Heart left ventricle (tissue), 16 donors: ENCODE results near the gene SPRED3. TPM values are rescaled to one million over a fixed set of nuclear protein-coding genes. Genes with fewer than 3 reads are reported as not detected.

ENCODE experiments used
- ATAC-seq, 4 donors: fragments of 200-7000 bp; cut with Tn5 transposase; one replicate each; pipeline ENCODE4 v1.9.1; 2020 to 2022; ENCODE audit warnings: moderate library complexity in 4 of 4, mild to moderate bottlenecking in 3 of 4, moderate number of reproducible peaks in 1 of 4
- DNase-seq, 5 donors: peaks; one replicate each; pipeline ENCODE4 v3.0.0-alpha.2; 2020
- H3K27ac ChIP-seq, 12 donors: fragments of 200-600 bp; sonication (generic) in 4 of 12; one replicate each; pipeline versions ENCODE4 v1.5.0 to v1.8.0; 2016 to 2022; ENCODE audit warnings: mild to moderate bottlenecking in 2 of 12
- H3K27me3 ChIP-seq, 9 donors: fragments of 200-600 bp; sonication (generic) in 2 of 9; one replicate each; pipeline versions ENCODE4 v1.5.1 to v1.8.0; 2016 to 2022; ENCODE audit warnings: mild to moderate bottlenecking in 3 of 9
- H3K36me3 ChIP-seq, 9 donors: fragments of 200-600 bp; sonication (generic) in 2 of 9; one replicate each; pipeline versions ENCODE4 v1.5.0 to v1.8.0; 2018 to 2022; ENCODE audit warnings: mild to moderate bottlenecking in 2 of 9
- H3K4me1 ChIP-seq, 12 donors: fragments of 200-600 bp; sonication (generic) in 4 of 12; one replicate each; pipeline versions ENCODE4 v1.5.0 to v1.8.0; 2016 to 2022; ENCODE audit warnings: mild to moderate bottlenecking in 3 of 12
- H3K4me3 ChIP-seq, 12 donors: fragments of 200-600 bp; sonication (generic) in 4 of 12; one replicate each; pipeline versions ENCODE4 v1.5.0 to v1.8.0; 2017 to 2022; ENCODE audit warnings: mild to moderate bottlenecking in 9 of 12, moderate library complexity in 4 of 12
- H3K9me3 ChIP-seq, 12 donors: fragments of 200-600 bp; sonication (generic) in 4 of 12; one replicate each; pipeline versions ENCODE4 v1.5.0 to v1.8.0; 2016 to 2022; ENCODE audit warnings: mild to moderate bottlenecking in 1 of 12
- CTCF ChIP-seq, 12 donors: fragments of 200-600 bp; sonication (generic) in 4 of 12; IDR thresholded peaks; one replicate each; pipeline versions ENCODE4 v1.5.0 to v1.8.0; 2018 to 2022; ENCODE audit warnings: antibody characterized with exemption in 12 of 12, mild to moderate bottlenecking in 5 of 12
- POLR2A ChIP-seq, 2 donors: fragments of 450-650 bp; IDR thresholded peaks; one replicate each; pipeline ENCODE4 v1.6.1; 2017; ENCODE audit warnings: antibody characterized with exemption in 2 of 2, mild to moderate bottlenecking in 2 of 2, moderate library complexity in 2 of 2
- WGBS, 4 donors: extraction: QIAGEN DNeasy Blood & Tissue Kit in 2 of 4; methylation state at CpG; one replicate each; pipeline versions ENCODE4 v1.1.5 to v1.1.7; 2013 to 2018; 5-methylcytosine and 5-hydroxymethylcytosine counted together
- intact Hi-C, 10 donors: fragments of 100-400 bp; cut with DNase I; formaldehyde crosslinking; loops; one replicate each; pipeline versions ENCODE4 v1.11.1 to v1.14.2; 2022
- polyA plus RNA-seq, 2 donors: library from polyadenylated mRNA; stranded (reverse); fragments of 200-250 nt; gene quantifications; one replicate each; pipeline ENCODE4 v1.2.3, GENCODE V29; 2013
- total RNA-seq, 9 donors: library from RNA; depleted of rRNA in 2 of 9; stranded (reverse); fragments of >200 nt in 2 of 9; fragmentation: NEBNext Ultra II Directional in 3 of 9; extraction: Animal tissue kit (Norgen Biotek cat#: 25700) in 3 of 9; gene quantifications; one replicate each; pipeline versions ENCODE4 v1.1.0 to v1.2.4, GENCODE V29; 2016 to 2023
- donor health status: ischemic (EF 13 %, LVEDD 7.1; RV severe dilation, severe dysfunction).
- donor health status: healthy with polysubstance abuse.
- donor health status: DM: no; HTN: yes; CAD: no.
- donor health status: DM: no; HTN: no; CAD: no.
- donor health status: ischemic (EF 25% LVEDD 6.9; RV normal size, moderate dysfunction).
- donor health status: ischemic (EF 25% LVEDD 5.7; RV mildly dilated, moderate dysfunction).
- donor health status: healthy.
- donor health status: DM: yes; HTN: yes; CAD: no.
- donor health status: ischemic (EF 35%, LVEDD 5.7; RV mildly dilated, moderate dysfunction).
- donor health status: nonischemic (EF 11% LVEDD 7.7; RV severe dilation, severe dysfunction).
- donor health status: DM: yes; HTN: yes; CAD: no.
- donor health status: PGD.
- donor health status: ischemic (EF 29% LVEDD 5.4; RV normal size, mild dysfunction).
- donor health status: nonischemic (EF 23%, LVEDD 6.1; RV moderate dilation, normal function).

Gene SPRED3
- total and polyA plus RNA-seq, 11 donors = 0.18 to 3.1 (median 0.72) TPM; not detected in 1

- DNase-seq (no peak), ATAC-seq (no peak)
- no peaks in the 10 kb centered on the region for H3K9me3 ChIP-seq
- WGBS, 4 donors = 79 to 90% (median 81%) methylated on average over 9 of the region's 9 CpGs
- no peak for TF ChIP-seq CTCF (IDR thresholded peaks at IDR 0.05)
- no peak for TF ChIP-seq POLR2A (IDR thresholded peaks at IDR 0.05)
- H3K27ac ChIP-seq = no peak overlapping the region
- intact Hi-C loops = no loop called here
- H3K36me3 ChIP-seq = no peaks in the 10 kb centered on the region
- no peak overlapping the region for H3K4me3 ChIP-seq
- peaks cover 0 to 15% (median 0%) of the 10 kb centered on the region in 9 donors for H3K27me3 ChIP-seq
- H3K4me1 ChIP-seq = no peaks in the 10 kb centered on the region
Observed at GRCh38 chr19:38442736-38443135, 54.2 kb downstream of the SPRED3 start.

- ATAC-seq (no peak), DNase-seq (no peak)
- Histone ChIP-seq H3K36me3 (no peaks in the 10 kb centered on the region), H3K4me1 (no peaks in the 10 kb centered on the region), H3K27ac (no peak overlapping the region), H3K9me3 (no peaks in the 10 kb centered on the region), H3K4me3 (no peak overlapping the region), H3K27me3 (peaks cover 0 to 10% (median 0%) of the 10 kb centered on the region in 9 donors)
- no peak for TF ChIP-seq POLR2A (IDR thresholded peaks at IDR 0.05)
- TF ChIP-seq CTCF (IDR thresholded peaks at IDR 0.05) = no peak
- intact Hi-C loops = no loop called here
- WGBS, 4 donors = 82 to 88% (median 84%) methylated on average over 11 to 15 of the region's 15 CpGs
Observed at GRCh38 chr19:38443458-38443999, 55.0 kb downstream of the SPRED3 start.

GRCh38 chr19:38444026-38444425, 55.5 kb downstream of the SPRED3 start:
- 76 to 87% (median 83%) methylated on average over 7 of the region's 7 CpGs for WGBS, 4 donors
- no peak for TF ChIP-seq CTCF (IDR thresholded peaks at IDR 0.05)
- no peak for TF ChIP-seq POLR2A (IDR thresholded peaks at IDR 0.05)
- ATAC-seq = no peak
- Histone ChIP-seq H3K4me3 (no peak overlapping the region), H3K4me1 (no peaks in the 10 kb centered on the region), H3K27me3 (peaks cover 0 to 10% (median 0%) of the 10 kb centered on the region in 9 donors), H3K9me3 (no peaks in the 10 kb centered on the region), H3K27ac (no peak overlapping the region), H3K36me3 (no peaks in the 10 kb centered on the region)
- intact Hi-C loops = no loop called here
- no peak for DNase-seq

GRCh38 chr19:38445362-38445761, 56.9 kb downstream of the SPRED3 start:
- no peak for ATAC-seq
- H3K9me3 ChIP-seq = no peaks in the 10 kb centered on the region
- WGBS, 4 donors = 88 to 94% (median 92%) methylated on average over 7 of the region's 7 CpGs
- peaks cover 0 to 10% (median 0%) of the 10 kb centered on the region in 9 donors for H3K27me3 ChIP-seq
- no peaks in the 10 kb centered on the region for H3K4me1 ChIP-seq
- H3K4me3 ChIP-seq = no peak overlapping the region
- no peak for TF ChIP-seq CTCF (IDR thresholded peaks at IDR 0.05)
- TF ChIP-seq POLR2A (IDR thresholded peaks at IDR 0.05) = no peak
- no peak for DNase-seq
- no peak overlapping the region for H3K27ac ChIP-seq
- H3K36me3 ChIP-seq = no peaks in the 10 kb centered on the region
- intact Hi-C loops = no loop called here
